Right lung (tissue), 10 donors: ENCODE data around the gene BEST1. TPM values are rescaled to one million over a fixed set of nuclear protein-coding genes. Genes with fewer than 3 reads are reported as not detected.

Source experiments
- DNase-seq, 2 donors: peaks; one replicate each; pipeline ENCODE4 v3.0.0-alpha.2; 2013
- long read RNA-seq, 8 donors: transcript quantifications; one replicate each; lab custom pipeline, GENCODE V29; 2026
- polyA plus RNA-seq, 5 donors: library from polyadenylated mRNA; unstranded; fragments of 120-200 nt; gene quantifications; one replicate each; pipeline versions ENCODE4 v1.2.1 to v1.2.3, GENCODE V29; 2013; ENCODE audit warnings: inconsistent platforms in 1 of 5, low replicate concordance in 1 of 5; ENCODE audit not compliant: insufficient read length in 5 of 5, insufficient read depth in 1 of 5

BEST1 gene
- polyA plus RNA-seq: 1 to 10 TPM; 4.2 to 6.5 (median 6.0) TPM
- long read RNA-seq, donor 1, partial matches to known transcripts: 5,130 of 5,206 reads
- long read RNA-seq, donor 1, other reads (novel, unspliced or antisense): 76 of 5,206 reads
- long read RNA-seq, donor 2, partial matches to known transcripts: 2,381 of 2,410 reads
- long read RNA-seq, donor 2, other reads (novel, unspliced or antisense): 29 of 2,410 reads
- long read RNA-seq, donor 3, partial matches to known transcripts: 3,459 of 3,542 reads
- long read RNA-seq, donor 3, other reads (novel, unspliced or antisense): 83 of 3,542 reads
- long read RNA-seq, donor 4, partial matches to known transcripts: 2,866 of 2,921 reads
- long read RNA-seq, donor 4, other reads (novel, unspliced or antisense): 55 of 2,921 reads
- long read RNA-seq, donor 5, partial matches to known transcripts: 4,528 of 4,601 reads
- long read RNA-seq, donor 5, other reads (novel, unspliced or antisense): 73 of 4,601 reads
- long read RNA-seq, donor 6: 0 reads
- long read RNA-seq, donor 7, partial matches to known transcripts: 531 of 5,182 reads
- long read RNA-seq, donor 7, other reads (novel, unspliced or antisense): 4,651 of 5,182 reads
- long read RNA-seq, donor 8, partial matches to known transcripts: 1,647 of 1,668 reads
- long read RNA-seq, donor 8, other reads (novel, unspliced or antisense): 21 of 1,668 reads

DNA sequence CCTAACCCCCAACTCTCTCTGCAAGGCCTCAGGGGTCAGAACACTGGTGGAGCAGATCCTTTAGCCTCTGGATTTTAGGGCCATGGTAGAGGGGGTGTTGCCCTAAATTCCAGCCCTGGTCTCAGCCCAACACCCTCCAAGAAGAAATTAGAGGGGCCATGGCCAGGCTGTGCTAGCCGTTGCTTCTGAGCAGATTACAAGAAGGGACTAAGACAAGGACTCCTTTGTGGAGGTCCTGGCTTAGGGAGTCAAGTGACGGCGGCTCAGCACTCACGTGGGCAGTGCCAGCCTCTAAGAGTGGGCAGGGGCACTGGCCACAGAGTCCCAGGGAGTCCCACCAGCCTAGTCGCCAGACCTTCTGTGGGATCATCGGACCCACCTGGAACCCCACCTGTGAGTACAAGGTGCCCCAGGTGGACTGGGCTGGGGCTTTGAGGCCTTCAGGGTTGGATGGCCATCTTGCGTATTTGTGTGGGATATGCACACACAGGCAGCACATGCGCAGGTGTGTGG is at the start of gene BEST1:
BEST1 (plus strand) TSS at position 317 of the 513 bp plus-strand sequence. CDS start 1,456 bp downstream, outside the sequence.
- DNase-seq: no peak

DNA sequence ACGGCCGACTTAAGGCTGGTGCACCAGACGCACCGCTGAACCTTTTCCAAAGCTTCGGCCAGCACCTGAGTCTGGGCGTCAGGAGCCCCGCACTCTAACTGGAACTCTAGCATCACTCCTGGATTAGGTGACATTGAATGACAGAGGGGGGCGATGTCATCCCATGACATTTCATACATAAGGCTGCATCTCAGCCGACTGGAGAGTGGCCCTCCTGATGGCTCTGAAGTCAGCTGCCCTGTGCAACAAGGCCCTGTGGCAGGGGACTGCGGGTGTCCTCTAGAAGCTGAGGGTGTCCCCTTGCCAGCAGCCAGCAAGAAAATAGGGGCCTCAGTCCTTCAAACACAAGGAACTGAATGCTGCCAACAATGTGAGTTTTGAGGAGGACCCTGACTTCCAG is 48.8 kb upstream of the BEST1 start:
- DNase-seq: no peak

DNA sequence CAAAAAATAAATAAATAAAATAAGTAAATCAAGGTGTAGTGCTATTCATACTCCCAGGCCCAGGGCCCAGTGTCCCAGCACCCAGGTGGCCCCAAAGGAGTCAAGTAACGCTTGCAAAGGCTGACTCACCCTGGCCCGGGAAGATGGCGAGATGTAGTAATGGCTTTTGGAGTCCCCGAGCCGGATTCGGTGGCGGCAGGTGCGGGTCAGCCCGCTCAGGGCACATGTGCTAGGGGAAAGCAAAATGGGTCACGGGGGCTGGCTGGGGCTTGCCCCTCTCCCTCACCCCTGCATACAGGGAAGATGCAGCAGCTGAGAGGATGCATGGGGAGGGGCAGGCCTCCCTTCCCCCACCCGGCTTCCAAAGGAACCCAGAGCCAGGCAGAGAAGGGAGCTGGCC is 47.8 kb upstream of the BEST1 start:
- no peak for DNase-seq

DNA sequence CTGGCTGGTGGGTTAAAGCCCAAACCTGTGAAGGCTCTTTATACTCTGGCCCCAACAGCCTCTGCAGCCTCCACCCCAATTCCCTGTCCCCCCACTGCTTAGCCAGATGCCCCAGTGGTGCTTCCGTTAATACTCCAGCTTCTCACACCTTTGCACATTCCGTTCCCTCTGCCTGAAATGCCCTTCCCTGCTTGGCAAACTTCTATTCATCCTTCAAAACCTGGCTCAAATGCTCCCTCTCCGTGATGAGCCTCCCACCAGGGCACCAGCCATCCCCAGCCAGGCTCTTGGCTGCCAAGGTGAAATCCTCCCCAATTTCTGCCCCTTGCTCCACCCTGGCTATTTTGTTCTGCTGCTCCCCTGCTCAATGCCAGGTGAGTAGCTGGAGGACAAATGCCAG is 46.3 kb upstream of the BEST1 start:
- DNase-seq: no peak

DNA sequence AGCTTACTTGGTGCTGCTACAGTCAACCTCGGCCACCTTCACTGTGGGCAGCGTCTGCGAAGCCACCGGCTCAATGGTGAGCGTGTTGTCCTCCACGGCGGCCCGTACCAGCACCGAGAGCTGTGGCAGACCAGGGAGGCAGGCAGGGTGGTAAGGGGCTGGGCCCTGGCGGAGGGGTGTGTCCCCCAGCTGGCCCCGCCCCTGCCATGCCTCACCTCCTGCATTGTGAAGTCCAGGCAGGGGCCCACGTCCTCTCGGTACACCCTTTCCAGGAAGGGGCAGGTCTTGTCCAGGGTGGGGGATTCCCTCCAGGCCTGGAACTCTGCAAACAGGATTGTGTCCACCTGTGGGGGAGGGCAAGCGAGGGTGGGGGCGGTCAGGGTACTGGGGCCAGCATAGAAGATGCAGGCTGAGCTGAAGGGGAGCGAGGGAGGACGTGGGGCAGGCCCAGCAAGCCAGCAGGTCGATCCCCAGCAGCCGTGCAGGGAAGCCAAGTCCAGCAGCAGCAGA is 45.6 kb upstream of the BEST1 start:
- DNase-seq: no peak

DNA sequence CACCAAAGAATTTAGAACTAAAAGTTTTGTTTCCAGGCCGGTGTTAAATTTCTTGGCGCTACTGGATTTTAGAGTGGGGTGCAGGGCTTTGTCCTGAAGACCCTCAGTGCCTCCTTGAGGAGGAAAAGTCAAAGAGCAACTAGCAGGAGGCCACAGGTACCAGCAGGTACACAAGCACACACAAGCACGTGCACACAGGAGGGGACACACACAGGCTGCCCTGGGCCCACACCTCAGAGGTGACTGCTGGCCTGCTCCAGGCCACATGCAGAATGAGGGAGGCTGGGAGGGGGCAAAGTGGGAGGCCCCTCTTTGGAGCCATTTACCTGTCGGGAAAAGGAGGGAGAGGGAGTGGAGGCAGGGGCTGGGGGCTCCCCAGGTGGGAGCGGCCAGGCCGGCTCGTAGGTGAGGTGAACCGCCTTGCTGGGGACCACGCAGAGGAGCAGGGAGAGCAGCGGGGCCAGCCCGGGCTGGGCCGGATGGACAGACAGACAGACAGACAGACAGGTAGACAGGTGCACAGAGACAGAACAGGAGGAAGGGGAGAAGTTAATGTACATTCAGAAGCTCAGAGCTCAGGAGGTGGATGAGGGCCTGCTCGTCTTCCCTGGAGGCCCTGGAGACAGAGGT is 45.0 kb upstream of the BEST1 start:
- DNase-seq: no peak

DNA sequence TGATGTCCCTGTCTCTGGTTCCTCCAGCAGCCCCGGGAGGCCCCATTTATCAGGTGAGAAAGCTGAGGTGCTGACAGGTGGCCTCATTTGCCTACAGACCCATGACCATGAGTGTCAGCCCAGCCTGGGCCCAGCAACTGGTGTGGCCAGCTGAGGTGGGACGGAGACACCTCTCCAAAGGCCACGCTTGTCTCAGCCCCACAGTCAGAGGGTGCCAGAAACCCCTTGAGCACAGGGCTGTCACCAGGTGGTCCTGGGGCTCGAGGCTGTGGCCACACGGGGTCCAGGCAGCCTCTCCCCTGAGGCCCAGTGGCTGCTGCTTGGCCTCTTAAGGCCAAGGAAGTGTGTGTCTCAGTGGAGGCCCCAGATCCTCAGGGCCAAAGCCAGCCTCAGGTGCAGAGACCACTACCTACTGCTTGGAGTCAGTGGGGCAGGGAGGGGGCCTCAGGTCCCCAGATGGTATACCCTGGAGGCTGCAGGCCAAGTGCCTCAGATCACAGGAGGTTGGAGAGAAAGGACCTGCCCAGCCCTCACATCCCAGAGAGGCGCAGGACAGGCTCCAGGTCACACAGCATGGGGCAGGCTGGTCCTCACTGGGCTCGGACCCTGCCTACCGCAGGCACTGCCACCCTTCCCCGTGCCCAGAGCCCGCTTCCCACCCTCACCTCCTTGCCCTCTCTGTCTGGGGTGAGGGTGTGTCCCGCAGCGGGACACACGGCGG is 44.2 kb upstream of the BEST1 start:
- no peak for DNase-seq

DNA sequence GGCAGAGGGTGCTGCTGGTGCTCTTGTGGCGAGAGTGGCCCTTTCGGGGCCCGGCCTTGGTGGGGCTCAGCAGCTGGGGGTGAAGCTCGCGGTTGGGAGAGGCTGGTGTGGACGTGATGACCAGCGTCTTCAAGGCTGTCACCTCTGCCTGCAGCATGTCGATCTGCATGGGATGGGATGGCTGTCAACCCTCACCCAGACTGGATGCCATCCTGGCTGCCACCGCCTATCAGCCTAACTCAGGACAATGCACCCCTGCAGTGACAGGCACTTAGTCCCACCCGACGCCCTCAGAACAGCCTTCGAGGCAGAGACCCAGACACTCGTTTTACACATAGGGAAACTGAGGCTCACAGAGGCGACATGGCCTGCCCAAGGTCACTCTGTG is 43.6 kb upstream of the BEST1 start:
- no peak for DNase-seq

DNA sequence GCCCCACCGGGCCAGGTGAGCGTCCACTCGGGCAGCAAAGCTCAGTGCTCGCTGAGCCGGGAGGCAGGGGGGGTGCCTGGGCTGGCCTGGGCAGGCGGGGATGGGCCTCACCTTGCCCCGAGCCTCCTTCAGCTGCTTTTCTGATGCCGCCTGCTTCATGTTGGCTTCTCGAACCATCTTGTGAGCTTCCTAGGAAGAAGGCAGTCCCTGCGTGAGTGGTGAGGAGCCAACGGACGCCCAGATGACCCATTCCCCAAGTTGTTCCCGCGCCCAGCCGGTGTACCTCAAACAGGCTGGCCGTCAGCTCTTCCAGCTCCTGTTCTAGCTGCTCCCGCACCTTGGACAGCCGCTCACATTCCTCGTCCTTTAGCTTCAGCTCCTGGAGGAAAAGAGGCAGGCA is 42.9 kb upstream of the BEST1 start:
- DNase-seq: no peak

DNA sequence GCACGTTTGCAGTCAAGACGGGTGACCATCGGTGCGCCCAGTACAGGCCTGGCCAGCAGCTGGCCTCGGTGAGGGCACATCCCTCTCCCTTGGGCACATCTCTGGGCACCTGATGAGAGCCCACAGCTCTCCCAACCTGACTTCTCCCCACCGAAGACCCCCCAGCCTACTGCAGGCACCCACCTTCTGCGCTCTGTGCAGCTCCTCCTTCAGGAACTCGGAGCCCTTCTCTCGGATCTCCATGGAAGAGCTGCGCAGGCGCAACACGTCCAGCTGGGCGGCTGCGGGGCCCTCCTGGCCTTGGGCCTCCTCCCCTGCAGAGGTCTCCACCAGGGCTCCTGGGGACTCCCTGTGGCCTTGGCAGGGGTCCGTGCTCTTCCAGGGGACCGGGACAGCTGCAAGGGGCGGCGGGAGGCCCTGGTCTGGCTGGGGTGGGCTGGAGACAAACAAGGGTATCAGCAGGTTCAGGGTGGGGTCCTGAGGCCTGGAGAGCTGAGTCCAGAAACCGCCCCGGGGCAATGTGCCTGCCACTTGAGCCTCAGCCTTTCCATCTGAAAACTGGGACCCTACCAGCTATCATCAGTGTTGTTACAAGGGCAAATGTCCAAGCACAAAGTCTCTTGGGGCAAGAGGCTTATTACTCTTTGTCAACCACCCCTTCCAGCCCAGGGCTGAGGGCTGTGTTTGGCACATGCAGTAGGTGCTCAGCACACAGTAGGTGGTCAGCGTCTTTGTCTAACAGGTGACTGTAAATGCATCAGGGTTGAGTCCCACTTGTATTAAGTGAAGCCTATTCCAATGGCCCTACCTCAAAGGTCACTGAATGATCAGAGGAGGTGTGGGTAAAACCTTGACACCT is 42.1 kb upstream of the BEST1 start:
- DNase-seq: no peak

DNA sequence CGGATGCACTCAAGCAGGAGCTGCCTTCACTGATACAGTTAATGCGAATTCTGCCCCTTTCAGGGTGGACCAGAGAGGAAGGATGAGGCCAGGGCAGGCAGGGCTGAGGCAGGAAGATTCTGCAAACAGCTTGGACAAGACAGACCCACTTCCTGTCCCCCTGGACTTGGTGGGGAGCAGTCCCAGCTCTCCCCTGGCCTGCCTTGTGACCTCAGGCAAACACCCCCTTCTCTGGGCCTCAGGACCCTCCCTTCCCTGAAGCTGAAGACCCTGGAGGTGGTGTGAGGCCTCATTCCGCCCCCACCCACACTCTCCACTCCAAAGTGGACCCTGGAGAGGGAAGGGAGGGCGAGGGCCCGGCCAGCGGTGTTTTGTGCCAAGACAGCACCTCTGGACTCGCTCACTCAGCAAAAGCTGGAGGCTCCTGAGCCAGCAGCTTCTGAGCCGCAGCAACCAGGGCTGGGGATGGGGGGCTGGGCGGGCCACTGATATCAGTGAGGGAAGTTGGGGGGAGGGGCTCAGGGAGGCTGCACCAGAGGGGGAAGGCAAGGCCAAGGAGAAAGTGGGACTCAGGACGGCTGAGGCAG is 41.3 kb upstream of the BEST1 start:
- peak; percentile 57 to 60 for DNase-seq

DNA sequence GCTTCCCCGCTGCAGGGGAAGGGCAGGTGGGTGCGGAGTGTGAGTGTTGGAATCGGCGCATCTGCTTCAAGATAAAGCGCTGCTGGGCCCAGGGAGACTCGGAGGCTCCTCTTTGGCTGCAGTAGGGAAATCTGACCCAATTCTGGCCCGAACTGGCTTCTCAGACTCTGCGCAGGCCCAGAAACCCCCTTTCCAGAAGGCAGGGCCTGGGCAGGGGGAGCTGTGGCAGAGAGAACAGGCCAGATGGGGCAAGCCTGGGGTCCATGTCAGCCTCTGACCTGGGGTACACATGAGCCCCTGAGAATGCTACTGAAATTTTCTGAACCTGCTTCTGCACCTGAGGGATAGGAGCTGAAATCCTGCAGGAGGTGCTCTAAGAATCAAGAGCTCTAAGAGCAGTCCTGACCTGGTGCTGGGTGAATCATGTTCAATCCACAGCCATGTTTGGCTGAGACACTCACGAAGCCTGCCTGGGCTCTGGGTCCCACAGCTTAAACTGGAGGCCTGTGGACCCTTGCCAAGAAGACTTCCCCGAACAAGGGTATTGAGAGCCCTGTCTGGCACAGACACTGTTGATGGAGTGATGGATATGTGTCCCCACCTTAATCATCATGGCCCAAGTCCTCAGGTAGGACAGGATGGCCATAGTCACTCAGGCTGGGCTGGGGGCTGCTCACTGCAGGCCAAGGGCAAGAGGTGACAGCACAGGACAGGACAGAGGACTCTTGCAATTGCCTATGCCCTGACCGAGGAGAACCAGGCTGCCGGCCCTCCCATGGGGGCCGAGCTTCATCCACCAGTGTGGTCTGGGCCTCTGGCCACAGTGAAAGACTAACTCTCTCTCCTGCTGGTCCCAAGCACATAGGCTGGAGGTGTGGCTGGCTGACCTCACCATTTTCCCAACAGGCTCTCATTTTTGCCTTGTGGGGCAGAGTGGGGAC is 39.7 kb upstream of the BEST1 start:
- DNase-seq: no peak

DNA sequence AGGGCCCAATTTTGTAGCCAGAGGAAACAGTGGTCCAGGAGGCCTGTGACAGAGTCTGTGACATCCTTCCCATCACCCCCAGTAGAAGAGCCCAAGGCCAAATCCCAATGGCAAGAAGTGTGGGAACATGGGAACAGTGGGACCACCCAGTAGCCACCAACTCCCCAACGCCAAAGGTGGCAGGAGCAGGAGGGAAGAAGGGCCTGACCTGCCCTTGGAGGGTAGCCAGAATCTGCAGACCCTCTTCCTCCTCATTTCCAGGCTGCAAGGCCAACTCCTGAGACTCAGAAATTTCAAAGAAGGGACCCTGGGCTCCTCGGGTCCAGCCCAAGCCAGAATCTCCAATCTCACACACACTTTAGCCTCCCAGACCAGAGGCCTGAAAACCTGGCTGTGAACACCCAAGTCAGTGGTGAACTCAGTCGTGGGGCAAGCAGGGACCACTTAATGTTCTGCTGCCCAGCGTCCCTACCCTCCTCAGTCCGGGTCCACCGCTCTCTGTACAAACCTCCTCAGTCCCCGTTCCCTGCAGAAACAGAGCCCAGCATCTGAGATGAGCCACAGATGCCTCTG is 38.9 kb upstream of the BEST1 start:
- no peak for DNase-seq

DNA sequence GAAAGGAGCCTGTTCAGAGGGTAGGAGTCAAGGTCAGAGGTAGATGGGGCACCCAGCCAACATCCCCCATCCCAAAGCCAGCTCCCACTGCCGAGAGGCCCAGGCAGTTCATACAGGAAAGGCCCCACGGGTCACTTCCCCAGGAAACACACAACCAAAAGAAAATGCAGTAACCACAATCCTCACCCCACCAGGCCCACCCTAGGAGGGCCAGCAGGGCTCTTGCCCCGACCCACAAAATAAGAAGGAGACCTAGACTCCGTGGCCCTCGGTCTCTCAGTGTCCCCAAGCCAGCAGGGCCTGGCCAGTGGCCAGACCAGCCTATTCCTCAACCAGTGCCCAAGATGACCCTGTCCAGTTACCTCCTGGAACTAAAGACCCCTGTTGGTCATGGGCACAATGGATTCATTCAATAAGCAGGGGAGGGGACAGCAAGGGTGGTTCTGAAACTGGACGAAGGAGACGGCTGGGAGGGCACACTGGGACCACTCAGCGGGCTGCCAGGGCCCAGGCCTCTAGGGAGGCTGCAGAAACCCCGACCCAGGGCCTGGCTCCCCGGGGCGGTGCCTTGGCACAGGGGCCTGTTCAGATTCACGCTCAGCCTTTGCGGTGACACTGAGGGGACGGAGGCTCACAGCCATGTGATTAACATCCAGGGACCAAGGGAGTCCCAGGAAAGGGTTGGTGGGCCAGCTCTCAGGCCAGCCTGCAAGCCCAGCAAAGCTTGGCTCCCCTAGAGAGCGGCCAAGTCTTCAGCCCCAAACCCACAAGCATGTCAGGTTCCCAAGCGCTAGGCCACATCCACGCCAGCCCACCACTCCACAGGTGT is 38.2 kb upstream of the BEST1 start:
- no peak for DNase-seq

DNA sequence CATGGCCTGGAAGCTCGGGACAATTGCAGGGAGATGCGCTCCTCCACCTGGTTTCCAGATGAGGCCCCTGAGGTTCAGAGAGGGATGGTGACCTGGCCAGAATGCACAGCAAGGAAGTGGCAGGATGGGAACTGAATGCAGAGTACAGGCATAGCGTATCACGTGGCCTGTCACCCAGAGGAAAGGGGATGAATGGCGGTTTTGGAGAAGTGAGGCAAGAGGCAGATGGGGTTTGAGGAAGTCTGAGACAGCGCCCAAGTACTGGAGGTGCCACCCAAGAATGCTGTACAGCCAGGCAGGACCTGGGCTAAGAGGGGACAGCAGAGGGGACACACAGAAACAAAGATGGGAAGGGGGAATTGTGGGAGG is 37.6 kb upstream of the BEST1 start:
- no peak for DNase-seq

DNA sequence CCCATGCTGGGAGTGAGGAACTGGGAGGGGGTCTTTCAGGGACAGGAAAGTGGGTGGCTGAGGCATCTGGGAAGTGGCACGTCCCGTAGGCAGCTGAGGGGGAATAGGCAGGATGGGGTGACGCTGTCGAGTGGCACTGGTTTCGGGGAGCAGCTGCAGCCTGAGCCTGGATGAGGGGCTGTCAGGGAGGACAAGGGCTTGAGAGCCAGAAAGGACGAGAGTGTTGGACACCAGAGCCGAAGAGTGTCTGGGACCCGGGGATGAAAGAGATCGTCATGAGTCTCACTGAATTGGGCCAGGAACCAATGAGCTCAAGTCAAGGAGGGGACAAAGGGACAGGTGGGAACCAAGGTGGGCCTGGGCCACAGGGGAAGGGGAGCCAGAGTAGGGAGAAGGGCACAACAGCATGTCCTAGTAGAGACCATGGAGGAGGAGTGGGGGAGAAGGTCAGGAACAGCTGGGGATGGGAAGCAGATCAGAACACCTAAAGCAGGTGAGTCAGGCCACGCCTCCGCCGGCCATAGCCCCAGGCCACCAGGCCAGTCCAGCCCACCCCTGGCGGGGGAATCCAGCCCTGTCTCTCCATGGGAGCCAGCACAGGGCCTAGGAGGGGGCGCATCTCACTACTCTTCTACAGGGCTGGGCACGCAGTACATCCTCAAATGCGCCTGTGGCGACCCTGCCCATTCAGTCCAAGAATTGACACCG is 37.0 kb upstream of the BEST1 start:
- no peak for DNase-seq
